K562 (cell line): ENCODE measurements around the gene ICAM1. TPM values are rescaled to one million over a fixed set of nuclear protein-coding genes. Genes with fewer than 3 reads are reported as not detected.

ENCODE experiments used
- ATAC-seq: fragments of 200-7000 bp; cut with Tn5 transposase; 3 replicates; pipeline ENCODE4 v1.9.1; 2020; ENCODE audit warnings: moderate library complexity
- BruUV-seq: library from RNA; stranded (reverse); fragments of 400-500 nt; replicated peaks from 2 replicates; lab custom pipeline; 2021; lab: Mats Ljungman, UMichigan
- CTCF ChIA-PET: fragments of 300-600 bp; formaldehyde crosslinking; extraction: SDS; loops from one replicate; lab custom pipeline; 2021; ENCODE audit warnings: low intra/inter-chr PET ratio; lab: Yijun Ruan, JAX
- POLR2A ChIA-PET: fragments of 300-600, 350-650 bp; sonication (Branson Sonifier 250); formaldehyde crosslinking; extraction: SDS; loops from one replicate; lab custom pipeline; 2021; ENCODE audit warnings: antibody characterized with exemption, inconsistent platforms; lab: Yijun Ruan, JAX
- DNase-seq, 4 experiments: peaks; one replicate each; pipeline versions ENCODE4 v3.0.0 to v3.0.0-alpha.2; 2011 to 2018; ENCODE audit warnings: low spot score in 3 of 4, mixed read lengths in 3 of 4; ENCODE audit errors: extremely low read depth in 1 of 4
- FAIRE-seq: peaks from 2 replicates; lab custom pipeline; 2011; peaks lifted over from hg19 to GRCh38; lab: Jason Lieb, UNC
- H2AFZ ChIP-seq: 2 replicates; pipeline ENCODE4 v1.6.0; 2011; ENCODE audit warnings: low read depth, low read length, control low read depth, inconsistent platforms
- H3K27ac ChIP-seq: fragments of 200-600 bp; 3 replicates; pipeline ENCODE4 v1.8.0; 2011; ENCODE audit warnings: low read depth, mild to moderate bottlenecking, control low read depth, inconsistent platforms, low read length, moderate library complexity, mixed read lengths; ENCODE audit errors: extremely low read depth
- H3K27me3 ChIP-seq, 2 experiments: fragments of 300-600 bp in 1 of 2; 2 replicates in 1 of 2; 3 replicates in 1 of 2; pipeline versions ENCODE4 v1.6.0 to v1.8.0; 2011; ENCODE audit warnings: inconsistent platforms in 2 of 2, low read length in 2 of 2, mild to moderate bottlenecking in 1 of 2, mixed read lengths in 1 of 2, moderate library complexity in 1 of 2; ENCODE audit not compliant: control insufficient read depth in 2 of 2, insufficient read depth in 2 of 2
- H3K36me3 ChIP-seq: fragments of 300-600 bp; 3 replicates; pipeline ENCODE4 v1.8.0; 2011; ENCODE audit warnings: mild to moderate bottlenecking, low read length, inconsistent platforms; ENCODE audit not compliant: control insufficient read depth, insufficient read depth
- H3K4me1 ChIP-seq, 2 experiments: fragments of 200-600 bp in 1 of 2; replicated peaks in 1 of 2; 2 replicates in 1 of 2; 3 replicates in 1 of 2; pipeline versions ENCODE4 v1.5.1 to v1.8.0; 2011; ENCODE audit warnings: inconsistent platforms in 2 of 2, low read length in 2 of 2, mild to moderate bottlenecking in 1 of 2, mixed read lengths in 1 of 2, moderate library complexity in 1 of 2; ENCODE audit not compliant: control insufficient read depth in 2 of 2, insufficient read depth in 2 of 2
- H3K4me2 ChIP-seq: 2 replicates; pipeline ENCODE4 v1.6.1; 2011; ENCODE audit warnings: low read length, control low read depth, inconsistent platforms, mixed read lengths; ENCODE audit not compliant: insufficient read depth
- H3K4me3 ChIP-seq: fragments of 200-600 bp; sonication (generic), shearing (Covaris generic); 2 replicates; pipeline ENCODE4 v1.5.1; 2016; ENCODE audit warnings: control low read depth, inconsistent platforms
- H3K79me2 ChIP-seq: fragments of 200-600 bp; 3 replicates; pipeline ENCODE4 v1.8.0; 2011; ENCODE audit warnings: low read length, inconsistent platforms; ENCODE audit not compliant: control insufficient read depth, insufficient read depth
- H3K9ac ChIP-seq, 2 experiments: 2 replicates each; pipeline versions ENCODE4 v1.6.0 to v1.6.1; 2011; ENCODE audit warnings: low read depth in 2 of 2, low read length in 2 of 2, control low read depth in 1 of 2, inconsistent platforms in 1 of 2, mild to moderate bottlenecking in 1 of 2, mixed read lengths in 1 of 2; ENCODE audit not compliant: insufficient read depth in 1 of 2
- H3K9me1 ChIP-seq: one replicate; pipeline ENCODE4 v1.6.0; 2011; ENCODE audit warnings: inconsistent platforms, mild to moderate bottlenecking, low read length, moderate library complexity; ENCODE audit not compliant: control insufficient read depth, insufficient read depth
- H3K9me3 ChIP-seq: replicated peaks from 2 replicates; pipeline ENCODE4 v1.5.1; 2011; ENCODE audit warnings: low read depth, low read length, inconsistent platforms; ENCODE audit not compliant: control insufficient read depth, insufficient read depth
- H4K20me1 ChIP-seq: replicated peaks from 2 replicates; pipeline ENCODE4 v1.6.1; 2011; ENCODE audit warnings: low read length, inconsistent platforms, mixed read lengths; ENCODE audit not compliant: control insufficient read depth, insufficient read depth
- ADNP ChIP-seq: fragments of 200-800 bp; sonication (Bioruptor generic); IDR thresholded peaks from 2 replicates; pipeline ENCODE4 v1.6.1; 2016; ENCODE audit warnings: missing genetic modification characterization, missing compliant biosample characterization
- EP400 ChIP-seq: fragments of 450-650 bp; IDR thresholded peaks from 2 replicates; pipeline ENCODE4 v1.6.1; 2017; ENCODE audit warnings: antibody characterized with exemption, mild to moderate bottlenecking, moderate library complexity
- ILF3 ChIP-seq: fragments of 450-650 bp; IDR thresholded peaks from 2 replicates; pipeline ENCODE4 v1.6.1; 2018; ENCODE audit warnings: antibody characterized with exemption, mild to moderate bottlenecking, moderate library complexity, borderline replicate concordance
- MXD1 ChIP-seq: fragments of 250-450 bp; sonication (Bioruptor Pico); IDR thresholded peaks from 2 replicates; pipeline ENCODE4 v1.8.0; 2021; ENCODE audit warnings: borderline replicate concordance, mild to moderate bottlenecking, moderate library complexity; ENCODE audit not compliant: poor library complexity, severe bottlenecking
- RBBP5 ChIP-seq: fragments of 200-600 bp; sonication (generic); IDR thresholded peaks from 2 replicates; pipeline ENCODE4 v1.6.1; 2012; ENCODE audit warnings: borderline replicate concordance, mild to moderate bottlenecking, low read length, control low read depth, inconsistent platforms; ENCODE audit not compliant: insufficient read depth, poor library complexity, severe bottlenecking
- RCOR1 ChIP-seq, 2 experiments: IDR thresholded peaks; 2 replicates each; pipeline ENCODE4 v1.6.1; 2012; ENCODE audit warnings: low read depth in 2 of 2, low read length in 2 of 2, borderline replicate concordance in 1 of 2, improper control_type of control experiment in 1 of 2
- RFX5 ChIP-seq: IDR thresholded peaks from 2 replicates; pipeline ENCODE4 v1.6.1; 2011; ENCODE audit warnings: low read depth, mild to moderate bottlenecking, improper control_type of control experiment, low read length
- TCF7 ChIP-seq: sonication (generic); IDR thresholded peaks from 2 replicates; pipeline ENCODE4 v1.6.1; 2016; ENCODE audit warnings: antibody characterized with exemption, borderline replicate concordance
- YY1 ChIP-seq, 3 experiments: IDR thresholded peaks; 2 replicates each; pipeline ENCODE4 v1.6.1; 2011; ENCODE audit warnings: low read length in 2 of 3, mild to moderate bottlenecking in 2 of 3, moderate library complexity in 2 of 3, borderline replicate concordance in 1 of 3, control low read depth in 1 of 3, low read depth in 1 of 3; ENCODE audit not compliant: insufficient read depth in 3 of 3, insufficient replicate concordance in 2 of 3, control insufficient read depth in 1 of 3, insufficient read length in 1 of 3; ENCODE audit errors: extremely low read depth in 1 of 3
- ZBTB7A ChIP-seq: IDR thresholded peaks from 2 replicates; pipeline ENCODE4 v1.6.1; 2011; ENCODE audit warnings: low read depth, mild to moderate bottlenecking, low read length, moderate library complexity, borderline replicate concordance; ENCODE audit not compliant: control insufficient read depth
- ZFPM2 ChIP-seq: fragments of 250-450 bp; sonication (Bioruptor Pico); IDR thresholded peaks from 2 replicates; pipeline ENCODE4 v1.5.1; 2022; ENCODE audit warnings: mild to moderate bottlenecking
- ZNF121 ChIP-seq: sonication (generic); formaldehyde crosslinking; conservative IDR thresholded peaks from 2 replicates; pipeline ENCODE4 v1.8.0; 2022; ENCODE audit warnings: missing genetic modification reagents
- WGBS: fragments of 100-300 bp; shearing (Covaris generic); methylation state at CpG from one replicate; pipeline ENCODE4 v1.1.6; 2016; ENCODE audit warnings: low coverage, mixed read lengths; ENCODE audit not compliant: insufficient coverage; ENCODE audit errors: missing lambda C conversion rate; 5-methylcytosine and 5-hydroxymethylcytosine counted together
- in situ Hi-C: fragments of 300-500 bp; cut with MboI; formaldehyde crosslinking; loops from 4 replicates; pipeline ENCODE4 v1.15.0; 2018; ENCODE audit warnings: inconsistent platforms, mixed read lengths
- intact Hi-C: fragments of 100-400 bp; cut with micrococcal nuclease; formaldehyde crosslinking; loops from 2 replicates; pipeline ENCODE4 v1.14.2; 2022
- polyA plus RNA-seq, 8 experiments: library from polyadenylated mRNA; depleted of rRNA in 4 of 8; stranded (reverse) in 5 of 8; unstranded in 3 of 8; fragments of >200 nt; fragmentation: Nextera tagmentation in 2 of 8; fragmentation: Illumina TruSeq in 1 of 8; extraction: Ambion mirVana in 2 of 8; extraction: Trizol in 1 of 8; gene quantifications; 2 replicates each; pipeline versions ENCODE4 v1.2.1 to v1.2.3, GENCODE V29; 2011 to 2014; ENCODE audit warnings: inconsistent platforms in 1 of 8, missing spikeins in 1 of 8
- total RNA-seq, 7 experiments: library from RNA; depleted of rRNA in 6 of 7; stranded (reverse); fragments of >200 nt in 6 of 7; fragmentation: Illumina TruSeq in 2 of 7; extraction: Trizol in 2 of 7; gene quantifications; 2 replicates each; pipeline versions ENCODE4 v1.2.1 to v1.2.3, GENCODE V29; 2011 to 2021; ENCODE audit warnings: low replicate concordance in 1 of 7
- TF ChIP-seq, protein P1 (sequence below): fragments of 200-800 bp; sonication (Bioruptor generic); IDR thresholded peaks from 2 replicates; pipeline ENCODE4 v1.6.1; 2016; ENCODE audit warnings: missing genetic modification characterization, missing compliant biosample characterization

Gene ICAM1
- total and polyA plus RNA-seq, 9 of the 15 experiments (the other 6 are each of a cell fraction or from before 2014, with no cell fraction given): 2.3 to 24.4 (median 13.4) TPM

GRCh38 chr19:10315335-10316214 lies 44.7 kb downstream of the ICAM1 start, which contains the start of gene FDX2:
Gene FDX2 (minus strand): TSS chr19:10316015. CDS start chr19:10315996, 19 bp downstream.
- H3K27ac ChIP-seq: peak within 1 kb of the TSS; percentile 73
- no peaks in the 10 kb centered on the region for H3K27me3 ChIP-seq
- intact Hi-C loops (loop anchor here (1.0 kb wide), 1 partner anchor 17 kb away; no protein-coding TSS in a partner anchor), in situ Hi-C loops (no loop called here)
- peak within 1 kb of the TSS; percentile 99 for H3K4me2 ChIP-seq
- ChIA-PET POLR2A (interaction anchor here (0.6 to 3.3 kb wide), 13 partner anchors 9 to 131 kb away, joined by 3 to 19 read pairs (median 3); partner anchors contain the start of genes ICAM1 and RAVER1), CTCF (no interaction called here)
- peak within 1 kb of the TSS; percentile 82 for H3K4me3 ChIP-seq
- DNase-seq (peak; percentile 89 to 91 (median 90)), FAIRE-seq (peak; percentile 74), ATAC-seq (peak; percentile 90)
- under 1% methylated on average over 43 of the region's 55 CpGs for whole genome bisulfite sequencing
- peaks cover 23% of the 10 kb centered on the region for H3K79me2 ChIP-seq
- peak within 1 kb of the TSS; percentile 92 for H2AFZ ChIP-seq
- peak within 1 kb of the TSS; percentile 74 to 96 for H3K9ac ChIP-seq
- H3K36me3 ChIP-seq: peaks cover 62% of the 10 kb centered on the region; the same call in 2 of the 3 replicates
- TSS peak; percentile 46 for BruUV-seq
- H3K4me1 ChIP-seq: peaks cover 20 to 48% of the 10 kb centered on the region in 2 experiments
- 0 out of 2 replicates have a peak, but pooled peaks cover 8% of the 10 kb centered on the region for H4K20me1 ChIP-seq
- no peaks in the 10 kb centered on the region for H3K9me3 ChIP-seq
- H3K9me1 ChIP-seq: no peaks in the 10 kb centered on the region
- TF ChIP-seq ZFPM2 (CRISPR knock-in tag) (no peak), RCOR1 (IDR thresholded peaks at IDR 0.05; ENCODE audit: borderline replicate concordance in 1 of 2, low read depth in 2 of 2, low read length in 2 of 2) (0 out of 4 replicates have a peak, but pooled peaks of 1 of the 2 experiments have one; percentile 11), ADNP (tag) (no peak), YY1 (IDR thresholded peaks at IDR 0.05; ENCODE audit: borderline replicate concordance in 1 of 3, control insufficient read depth in 1 of 3, extremely low read depth in 1 of 3, insufficient read depth in 3 of 3, insufficient read length in 1 of 3, insufficient replicate concordance in 2 of 3, low read depth in 1 of 3, low read length in 2 of 3) (peak; percentile 95 to 100 (median 99)), RBBP5 (peak; percentile 86), ZBTB7A (no peak), RFX5 (no peak), EP400 (peak; percentile 67), TCF7 (peak; percentile 14; the same call in 1 of the 2 replicates), MXD1 (peak; percentile 99), ILF3 (peak; percentile 38; the same call in 1 of the 2 replicates), ZNF121 (CRISPR knock-in tag) (no peak)
- TF ChIP-seq, protein P1, sequence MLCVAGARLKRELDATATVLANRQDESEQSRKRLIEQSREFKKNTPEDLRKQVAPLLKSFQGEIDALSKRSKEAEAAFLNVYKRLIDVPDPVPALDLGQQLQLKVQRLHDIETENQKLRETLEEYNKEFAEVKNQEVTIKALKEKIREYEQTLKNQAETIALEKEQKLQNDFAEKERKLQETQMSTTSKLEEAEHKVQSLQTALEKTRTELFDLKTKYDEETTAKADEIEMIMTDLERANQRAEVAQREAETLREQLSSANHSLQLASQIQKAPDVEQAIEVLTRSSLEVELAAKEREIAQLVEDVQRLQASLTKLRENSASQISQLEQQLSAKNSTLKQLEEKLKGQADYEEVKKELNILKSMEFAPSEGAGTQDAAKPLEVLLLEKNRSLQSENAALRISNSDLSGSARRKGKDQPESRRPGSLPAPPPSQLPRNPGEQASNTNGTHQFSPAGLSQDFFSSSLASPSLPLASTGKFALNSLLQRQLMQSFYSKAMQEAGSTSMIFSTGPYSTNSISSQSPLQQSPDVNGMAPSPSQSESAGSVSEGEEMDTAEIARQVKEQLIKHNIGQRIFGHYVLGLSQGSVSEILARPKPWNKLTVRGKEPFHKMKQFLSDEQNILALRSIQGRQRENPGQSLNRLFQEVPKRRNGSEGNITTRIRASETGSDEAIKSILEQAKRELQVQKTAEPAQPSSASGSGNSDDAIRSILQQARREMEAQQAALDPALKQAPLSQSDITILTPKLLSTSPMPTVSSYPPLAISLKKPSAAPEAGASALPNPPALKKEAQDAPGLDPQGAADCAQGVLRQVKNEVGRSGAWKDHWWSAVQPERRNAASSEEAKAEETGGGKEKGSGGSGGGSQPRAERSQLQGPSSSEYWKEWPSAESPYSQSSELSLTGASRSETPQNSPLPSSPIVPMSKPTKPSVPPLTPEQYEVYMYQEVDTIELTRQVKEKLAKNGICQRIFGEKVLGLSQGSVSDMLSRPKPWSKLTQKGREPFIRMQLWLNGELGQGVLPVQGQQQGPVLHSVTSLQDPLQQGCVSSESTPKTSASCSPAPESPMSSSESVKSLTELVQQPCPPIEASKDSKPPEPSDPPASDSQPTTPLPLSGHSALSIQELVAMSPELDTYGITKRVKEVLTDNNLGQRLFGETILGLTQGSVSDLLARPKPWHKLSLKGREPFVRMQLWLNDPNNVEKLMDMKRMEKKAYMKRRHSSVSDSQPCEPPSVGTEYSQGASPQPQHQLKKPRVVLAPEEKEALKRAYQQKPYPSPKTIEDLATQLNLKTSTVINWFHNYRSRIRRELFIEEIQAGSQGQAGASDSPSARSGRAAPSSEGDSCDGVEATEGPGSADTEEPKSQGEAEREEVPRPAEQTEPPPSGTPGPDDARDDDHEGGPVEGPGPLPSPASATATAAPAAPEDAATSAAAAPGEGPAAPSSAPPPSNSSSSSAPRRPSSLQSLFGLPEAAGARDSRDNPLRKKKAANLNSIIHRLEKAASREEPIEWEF (CRISPR knock-in tag): 0 out of 2 replicates have a peak, but pooled peaks have one; percentile 56
